Measurements from ENCODE around the gene ZNF559. TPM values are rescaled to one million over a fixed set of nuclear protein-coding genes. Genes with fewer than 3 reads are reported as not detected.
A peak's percentile ranks its signal among the peaks of the same experiment; 100 is the strongest.
"Not testable (repeated sequence)": the region's sequence is repeated elsewhere in the genome, so short reads cannot be mapped to it uniquely, and the experiment has no call there.

Gene ZNF559
- total and polyA plus RNA-seq, 2 experiments from 2014 or later = 8.1 to 13.4 TPM

DNA sequence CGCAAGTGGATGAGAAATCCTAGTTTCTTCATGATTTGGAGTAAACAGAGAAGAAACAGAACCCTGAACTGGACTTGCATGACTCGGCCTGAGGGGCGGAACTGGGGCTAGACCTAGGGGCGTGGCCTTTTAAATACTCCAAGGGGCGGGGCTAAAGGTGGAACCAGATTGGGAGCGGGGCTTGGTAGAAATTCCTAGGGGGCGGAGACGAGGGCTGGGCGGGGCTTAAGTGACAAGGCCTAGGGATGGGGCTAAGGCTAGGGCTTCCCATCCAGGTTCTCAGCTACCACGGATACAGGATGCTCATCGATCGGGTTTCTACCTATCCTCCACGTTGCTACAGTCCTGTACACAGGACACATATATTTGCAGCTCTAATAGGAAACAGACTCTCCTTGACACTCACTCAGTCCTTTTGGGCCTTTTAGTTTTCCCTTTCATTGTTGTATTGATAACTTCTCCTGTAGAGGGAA, 14.0 kb upstream of the ZNF559 start:
- Histone ChIP-seq H3F3A (ENCODE audit: insufficient read depth) (peaks cover 20% of the 10 kb centered on the region), H3K9me2 (ENCODE audit: insufficient read depth) (no peaks in the 10 kb centered on the region), H3K27me3 (replicated peaks; ENCODE audit: insufficient read depth) (no peaks in the 10 kb centered on the region), H3K27ac (peak overlapping the region; percentile 93), H2AFZ (peak overlapping the region; percentile 85), H3K79me2 (ENCODE audit: insufficient read depth) (peaks cover 32% of the 10 kb centered on the region), H3K9ac (peak overlapping the region; percentile 94), H3K4me1 (ENCODE audit: insufficient read depth) (peaks cover 20% of the 10 kb centered on the region), H3K4me3 (peak overlapping the region; percentile 90), H4K20me1 (ENCODE audit: insufficient read depth) (no peaks in the 10 kb centered on the region), H3K9me3 (ENCODE audit: low read depth) (no peaks in the 10 kb centered on the region), H3K36me3 (ENCODE audit: low read depth) (0 out of 2 replicates have a peak, but pooled peaks cover 2% of the 10 kb centered on the region), H3K4me2 (ENCODE audit: unreplicated experiment) (peak overlapping the region; percentile 84)
- DNase-seq = peak; percentile 99
- in situ Hi-C loops (cut with MboI) = loop anchor here (25.0 kb wide), 1 partner anchor 477 kb away; no protein-coding TSS in a partner anchor
- no peak for TF ChIP-seq EZH2phosphoT487 (IDR thresholded peaks at IDR 0.05; ENCODE audit: insufficient read depth, low read depth)
- no peak for TF ChIP-seq EZH2 (IDR thresholded peaks at IDR 0.05; ENCODE audit: insufficient read depth, poor library complexity, severe bottlenecking)
- 1 to 2% methylated on average over 13 of the region's 13 CpGs for WGBS, 2 experiments (ENCODE audit: low coverage in 1 of 2, low lambda C conversion rate in 2 of 2, missing lambda C conversion rate in 2 of 2)

DNA sequence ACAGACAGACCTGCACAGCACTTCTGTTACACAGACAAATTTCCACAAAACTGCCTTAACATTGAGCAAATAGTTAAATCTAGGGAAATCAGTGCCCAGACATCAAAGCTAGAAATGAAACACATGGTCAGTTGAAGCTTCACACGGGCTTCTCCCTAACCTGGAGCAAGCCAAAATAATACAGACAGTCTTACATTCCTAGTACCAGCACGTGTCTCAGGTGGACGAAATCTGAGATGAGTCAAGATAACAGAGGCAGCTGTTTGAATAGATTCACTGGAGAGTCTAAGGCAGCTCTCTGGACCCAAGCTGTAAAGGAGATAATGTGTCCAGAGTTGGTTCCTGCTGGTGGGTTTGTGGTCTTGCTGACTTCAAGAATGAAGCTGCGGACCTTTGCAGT, 10.2 kb upstream of the ZNF559 start:
- Histone ChIP-seq H3K9ac (no peak overlapping the region), H3K4me1 (ENCODE audit: insufficient read depth) (no peaks in the 10 kb centered on the region), H3K36me3 (ENCODE audit: low read depth) (no peaks in the 10 kb centered on the region), H2AFZ (no peak overlapping the region), H3K4me3 (no peak overlapping the region), H4K20me1 (ENCODE audit: insufficient read depth) (no peaks in the 10 kb centered on the region), H3K27ac (no peak overlapping the region), H3K4me2 (ENCODE audit: unreplicated experiment) (no peak overlapping the region), H3K27me3 (replicated peaks; ENCODE audit: insufficient read depth) (no peaks in the 10 kb centered on the region), H3K79me2 (ENCODE audit: insufficient read depth) (peaks cover 5% of the 10 kb centered on the region), H3F3A (ENCODE audit: insufficient read depth) (peaks cover 11% of the 10 kb centered on the region), H3K9me3 (ENCODE audit: low read depth) (no peaks in the 10 kb centered on the region), H3K9me2 (ENCODE audit: insufficient read depth) (no peaks in the 10 kb centered on the region)
- no peak for DNase-seq
- 61 to 63% methylated on average over 4 of the region's 4 CpGs for WGBS, 2 experiments (ENCODE audit: low coverage in 1 of 2, low lambda C conversion rate in 2 of 2, missing lambda C conversion rate in 2 of 2)
- in situ Hi-C loops (cut with MboI) = loop anchor here (25.0 kb wide), 1 partner anchor 474 kb away; no protein-coding TSS in a partner anchor
- TF ChIP-seq EZH2phosphoT487 (IDR thresholded peaks at IDR 0.05; ENCODE audit: insufficient read depth, low read depth) (no peak), EZH2 (IDR thresholded peaks at IDR 0.05; ENCODE audit: insufficient read depth, poor library complexity, severe bottlenecking) (no peak)

DNA sequence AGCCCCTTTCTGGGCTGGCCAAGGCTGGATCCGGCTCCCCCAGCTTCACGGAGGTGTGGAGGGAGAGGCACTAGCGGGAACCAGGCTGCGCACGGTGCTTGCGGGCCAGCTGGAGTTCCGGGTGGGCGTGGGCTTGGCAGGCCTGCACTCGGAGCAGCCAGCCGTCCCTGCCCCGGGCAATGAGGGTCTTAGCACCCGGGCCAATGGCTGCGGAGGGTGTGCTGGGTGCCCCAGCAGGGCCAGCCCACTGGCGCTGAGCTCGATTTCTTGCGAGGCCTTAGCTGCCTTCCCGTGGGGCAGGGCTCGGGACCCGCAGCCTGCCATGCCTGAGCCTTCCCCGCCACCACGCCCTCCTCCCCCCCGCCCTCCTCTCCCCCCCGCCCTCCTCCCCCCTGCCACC, 2.6 kb upstream of the ZNF559 start:
- H3K36me3 ChIP-seq (ENCODE audit: low read depth) = 0 out of 2 replicates have a peak, but pooled peaks cover 1% of the 10 kb centered on the region
- DNase-seq = no peak
- H3K9ac ChIP-seq = no peak overlapping the region
- H3K9me2 ChIP-seq (ENCODE audit: insufficient read depth) = no peaks in the 10 kb centered on the region
- H3K79me2 ChIP-seq (ENCODE audit: insufficient read depth) = peaks cover 17% of the 10 kb centered on the region
- no peaks in the 10 kb centered on the region for H4K20me1 ChIP-seq (ENCODE audit: insufficient read depth)
- in situ Hi-C loops (cut with MboI) = loop anchor here (25.0 kb wide), 1 partner anchor 466 kb away; no protein-coding TSS in a partner anchor
- no peak overlapping the region for H3K4me3 ChIP-seq
- H3K4me2 ChIP-seq (ENCODE audit: unreplicated experiment) = no peak overlapping the region
- no peaks in the 10 kb centered on the region for H3K4me1 ChIP-seq (ENCODE audit: insufficient read depth)
- H2AFZ ChIP-seq = no peak overlapping the region
- H3F3A ChIP-seq (ENCODE audit: insufficient read depth) = peaks cover 14% of the 10 kb centered on the region; the same call in 1 of the 2 replicates
- 85 to 91% methylated on average over 11 to 16 of the region's 23 CpGs for WGBS, 2 experiments (ENCODE audit: low coverage in 1 of 2, low lambda C conversion rate in 2 of 2, missing lambda C conversion rate in 2 of 2)
- H3K27ac ChIP-seq = no peak overlapping the region
- no peaks in the 10 kb centered on the region for H3K27me3 ChIP-seq (replicated peaks; ENCODE audit: insufficient read depth)
- no peak for TF ChIP-seq EZH2 (IDR thresholded peaks at IDR 0.05; ENCODE audit: insufficient read depth, poor library complexity, severe bottlenecking)
- TF ChIP-seq EZH2phosphoT487 (IDR thresholded peaks at IDR 0.05; ENCODE audit: insufficient read depth, low read depth) = no peak
- no peaks in the 10 kb centered on the region for H3K9me3 ChIP-seq (ENCODE audit: low read depth)

DNA sequence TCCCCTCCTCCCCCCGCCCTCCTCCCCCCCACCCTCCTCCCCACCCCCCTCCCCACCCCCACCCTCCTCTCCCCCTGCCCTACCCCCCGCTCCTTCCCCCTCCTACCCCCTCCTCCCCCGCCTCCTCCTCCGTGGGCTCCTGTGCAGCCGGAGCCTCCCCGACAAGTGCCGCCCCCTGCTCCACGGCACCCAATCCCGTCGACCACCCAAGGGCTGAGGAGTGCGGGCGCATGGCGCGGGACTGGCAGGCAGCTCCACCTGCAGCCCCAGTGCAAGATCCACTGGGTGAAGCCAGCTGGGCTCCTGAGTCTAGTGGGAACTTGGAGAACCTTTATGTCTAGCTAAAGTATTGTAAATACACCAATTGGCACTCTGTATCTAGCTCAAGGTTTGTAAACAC, 2.2 kb upstream of the ZNF559 start:
- H3K4me3 ChIP-seq; H3K9ac ChIP-seq; H3K4me2 ChIP-seq (ENCODE audit: unreplicated experiment); H3K9me2 ChIP-seq (ENCODE audit: insufficient read depth); H2AFZ ChIP-seq; H3K4me1 ChIP-seq (ENCODE audit: insufficient read depth); H3K27ac ChIP-seq; H3K27me3 ChIP-seq (replicated peaks; ENCODE audit: insufficient read depth); H3K9me3 ChIP-seq (ENCODE audit: low read depth); H4K20me1 ChIP-seq (ENCODE audit: insufficient read depth); H3K36me3 ChIP-seq (ENCODE audit: low read depth); DNase-seq: not testable (repeated sequence)
- 88 to 99% methylated on average over 9 to 14 of the region's 14 CpGs for WGBS, 2 experiments (ENCODE audit: low coverage in 1 of 2, low lambda C conversion rate in 2 of 2, missing lambda C conversion rate in 2 of 2)
- Histone ChIP-seq H3F3A (ENCODE audit: insufficient read depth) (peaks cover 14% of the 10 kb centered on the region; the same call in 1 of the 2 replicates), H3K79me2 (ENCODE audit: insufficient read depth) (peaks cover 21% of the 10 kb centered on the region)
- in situ Hi-C loops (cut with MboI) = loop anchor here (25.0 kb wide), 1 partner anchor 466 kb away; no protein-coding TSS in a partner anchor

DNA sequence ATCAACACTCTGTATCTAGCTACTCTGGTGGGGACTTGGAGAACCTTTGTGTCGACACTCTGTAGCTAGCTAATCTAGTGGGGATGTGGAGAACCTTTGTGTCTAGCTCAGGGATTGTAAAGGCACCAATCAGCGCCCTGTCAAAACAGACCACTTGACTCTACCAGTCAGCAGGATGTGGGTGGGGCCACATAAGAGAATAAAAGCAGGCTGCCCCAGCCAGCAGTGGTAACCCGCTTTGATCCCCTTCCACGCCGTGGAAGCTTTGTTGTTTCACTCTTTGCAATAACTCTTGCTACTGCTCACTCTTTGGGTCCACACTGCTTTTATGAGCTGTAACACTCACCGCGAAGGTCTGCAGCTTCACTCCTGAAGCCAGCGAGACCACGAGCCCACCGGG, 1.8 kb upstream of the ZNF559 start:
- 87 to 88% methylated on average over 5 to 10 of the region's 10 CpGs for WGBS, 2 experiments (ENCODE audit: low coverage in 1 of 2, low lambda C conversion rate in 2 of 2, missing lambda C conversion rate in 2 of 2)
- Histone ChIP-seq H3F3A (ENCODE audit: insufficient read depth) (peaks cover 14% of the 10 kb centered on the region; the same call in 1 of the 2 replicates), H3K79me2 (ENCODE audit: insufficient read depth) (peaks cover 26% of the 10 kb centered on the region)
- H3K27me3 ChIP-seq (replicated peaks; ENCODE audit: insufficient read depth); H3K4me2 ChIP-seq (ENCODE audit: unreplicated experiment); DNase-seq; H3K4me1 ChIP-seq (ENCODE audit: insufficient read depth); H3K36me3 ChIP-seq (ENCODE audit: low read depth); H3K27ac ChIP-seq; H3K9ac ChIP-seq; H3K9me2 ChIP-seq (ENCODE audit: insufficient read depth); H4K20me1 ChIP-seq (ENCODE audit: insufficient read depth); H2AFZ ChIP-seq; H3K4me3 ChIP-seq; H3K9me3 ChIP-seq (ENCODE audit: low read depth): not testable (repeated sequence)
- in situ Hi-C loops (cut with MboI) = loop anchor here (25.0 kb wide), 1 partner anchor 465 kb away; no protein-coding TSS in a partner anchor

All from GM23248 (cell line).